AG09309 (cell line): Measurements from ENCODE around the gene DMWD.
"Not testable (repeated sequence)": the region's sequence is repeated elsewhere in the genome, so short reads cannot be mapped to it uniquely, and the experiment has no call there.

Source experiments
- DNase-seq: peaks from one replicate; pipeline ENCODE4 v3.0.0-alpha.2; 2010; ENCODE audit warnings: low read depth
- H3K4me3 ChIP-seq: 2 replicates; pipeline ENCODE4 v1.5.1; 2011; ENCODE audit warnings: mild to moderate bottlenecking, low read depth, low read length, moderate library complexity; ENCODE audit not compliant: control insufficient read depth
- TF ChIP-seq, protein P1 (sequence below): IDR thresholded peaks from 2 replicates; pipeline ENCODE4 v1.5.1; 2011; ENCODE audit warnings: mild to moderate bottlenecking, low read depth, low read length, inconsistent platforms; ENCODE audit not compliant: insufficient read depth, control insufficient read depth; ENCODE audit errors: missing control alignments

Gene DMWD

GRCh38 chr19:45809643-45810159, 17.1 kb upstream of the DMWD start:
- H3K4me3 ChIP-seq = no peak overlapping the region
- DNase-seq = peak; percentile 16
- TF ChIP-seq, protein P1, sequence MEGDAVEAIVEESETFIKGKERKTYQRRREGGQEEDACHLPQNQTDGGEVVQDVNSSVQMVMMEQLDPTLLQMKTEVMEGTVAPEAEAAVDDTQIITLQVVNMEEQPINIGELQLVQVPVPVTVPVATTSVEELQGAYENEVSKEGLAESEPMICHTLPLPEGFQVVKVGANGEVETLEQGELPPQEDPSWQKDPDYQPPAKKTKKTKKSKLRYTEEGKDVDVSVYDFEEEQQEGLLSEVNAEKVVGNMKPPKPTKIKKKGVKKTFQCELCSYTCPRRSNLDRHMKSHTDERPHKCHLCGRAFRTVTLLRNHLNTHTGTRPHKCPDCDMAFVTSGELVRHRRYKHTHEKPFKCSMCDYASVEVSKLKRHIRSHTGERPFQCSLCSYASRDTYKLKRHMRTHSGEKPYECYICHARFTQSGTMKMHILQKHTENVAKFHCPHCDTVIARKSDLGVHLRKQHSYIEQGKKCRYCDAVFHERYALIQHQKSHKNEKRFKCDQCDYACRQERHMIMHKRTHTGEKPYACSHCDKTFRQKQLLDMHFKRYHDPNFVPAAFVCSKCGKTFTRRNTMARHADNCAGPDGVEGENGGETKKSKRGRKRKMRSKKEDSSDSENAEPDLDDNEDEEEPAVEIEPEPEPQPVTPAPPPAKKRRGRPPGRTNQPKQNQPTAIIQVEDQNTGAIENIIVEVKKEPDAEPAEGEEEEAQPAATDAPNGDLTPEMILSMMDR = no peak

- DNase-seq = no peak
- no peak overlapping the region for H3K4me3 ChIP-seq
- TF ChIP-seq, protein P1 = no peak
These were observed 13.1 kb upstream of the DMWD start for GRCh38 chr19:45805719-45806118.

- DNase-seq = no peak
- H3K4me3 ChIP-seq = no peak overlapping the region
- TF ChIP-seq, protein P1 = no peak
These were observed 12.2 kb upstream of the DMWD start for GRCh38 chr19:45804959-45805230.

DNA sequence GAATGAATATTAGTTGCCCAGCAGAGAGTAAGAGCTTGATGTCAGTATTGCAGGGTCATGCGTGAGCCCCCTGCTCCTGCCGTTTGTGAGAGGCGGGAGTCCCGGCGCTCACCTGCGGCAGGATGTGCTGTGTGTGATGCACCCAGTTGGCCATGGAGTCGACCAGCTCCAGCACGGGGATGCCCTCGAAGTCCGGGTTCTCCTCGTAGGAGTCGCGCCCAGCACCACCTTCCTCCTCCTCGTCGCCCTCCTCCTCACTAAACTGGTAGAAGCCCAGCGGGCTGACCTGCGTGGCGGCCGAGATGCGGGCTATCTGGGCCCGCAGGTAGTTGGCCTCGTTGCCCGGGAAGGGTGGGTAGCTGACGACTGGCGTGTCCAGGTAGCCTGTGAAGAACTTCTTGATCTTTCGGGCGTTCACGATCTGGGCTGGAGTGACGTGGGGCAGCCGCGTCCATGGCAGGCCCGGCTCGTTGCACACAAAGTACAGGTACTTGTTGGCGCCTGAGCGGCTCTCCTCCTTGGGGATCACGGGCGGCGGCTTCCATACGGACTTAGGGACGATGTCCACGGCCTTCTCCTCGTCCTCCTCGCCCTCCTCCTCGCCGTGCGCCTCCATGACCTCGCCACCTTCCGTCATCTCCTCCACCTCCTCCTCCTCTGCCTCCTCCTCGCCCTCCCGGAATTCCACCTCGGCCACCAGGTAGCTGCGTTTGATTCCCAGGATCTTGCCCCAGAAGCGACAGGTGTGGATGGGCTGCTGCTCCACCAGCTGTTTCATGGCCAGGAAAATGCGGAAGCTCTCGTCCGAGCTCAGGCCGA, 11.7 kb upstream of the DMWD start:
- TF ChIP-seq, protein P1 = no peak
- no peak for DNase-seq
- H3K4me3 ChIP-seq = no peak overlapping the region

DNA sequence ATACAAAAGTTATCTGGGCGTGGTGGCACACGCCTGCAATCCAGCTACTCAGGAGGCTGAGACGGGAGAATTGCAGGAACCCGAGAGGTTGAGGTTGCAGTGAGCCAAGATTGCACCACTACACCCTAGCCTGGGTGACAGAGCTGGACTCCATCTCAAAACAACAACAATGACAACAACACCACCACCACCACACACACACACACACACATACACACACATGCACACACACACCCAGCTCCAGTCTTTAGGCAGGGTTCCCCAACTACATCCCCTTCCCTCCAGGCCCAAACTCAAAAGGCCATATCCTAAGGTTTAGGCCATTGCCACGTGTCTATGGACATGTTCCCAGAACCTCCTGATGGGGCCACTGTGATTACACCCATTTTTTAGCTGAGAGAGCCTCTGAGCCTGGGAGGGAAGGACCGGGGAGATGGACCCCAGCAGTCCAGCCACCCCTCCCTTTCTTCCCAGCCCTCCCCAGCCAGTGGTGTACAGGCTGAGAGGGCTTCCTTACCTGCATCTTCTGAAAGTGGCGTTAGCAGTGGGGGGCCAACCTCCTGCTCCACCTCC, 9.0 kb upstream of the DMWD start:
- H3K4me3 ChIP-seq = no peak overlapping the region
- TF ChIP-seq, protein P1 = no peak
- DNase-seq = no peak

- TF ChIP-seq, protein P1 = no peak
- DNase-seq = no peak
These were observed 7.5 kb upstream of the DMWD start for GRCh38 chr19:45800070-45800553.

GRCh38 chr19:45799541-45799940, 6.9 kb upstream of the DMWD start:
- not testable (repeated sequence) for H3K4me3 ChIP-seq, DNase-seq

More at GRCh38 chr19:45800070-45800553, 7.5 kb upstream of the DMWD start:
- H3K4me3 ChIP-seq = no peak overlapping the region
